ENCODE data around the gene LHX4.

LHX4 gene

GRCh38 chr1:180257486-180257885 lies 27.4 kb downstream of the LHX4 start:
- DNase-seq (ENCODE audit: low spot score): no peak

- DNase-seq (ENCODE audit: low spot score): no peak
Observed at GRCh38 chr1:180258290-180258689, 28.2 kb downstream of the LHX4 start.

- DNase-seq (ENCODE audit: low spot score): no peak
Observed at GRCh38 chr1:180258935-180259334, 28.9 kb downstream of the LHX4 start.

GRCh38 chr1:180259431-180260338 lies 29.6 kb downstream of the LHX4 start:
- no peak for DNase-seq (ENCODE audit: low spot score)

GRCh38 chr1:180260541-180260940 lies 30.5 kb downstream of the LHX4 start:
- DNase-seq (ENCODE audit: low spot score): no peak

- DNase-seq (ENCODE audit: low spot score): no peak
Observed at GRCh38 chr1:180261030-180261429, 31.0 kb downstream of the LHX4 start.

- DNase-seq (ENCODE audit: low spot score): no peak
Observed at GRCh38 chr1:180261524-180262155, 31.6 kb downstream of the LHX4 start.

GRCh38 chr1:180262628-180263488 lies 32.8 kb downstream of the LHX4 start:
- no peak for DNase-seq (ENCODE audit: low spot score)

- DNase-seq (ENCODE audit: low spot score): no peak
Observed at GRCh38 chr1:180264595-180264994, 34.5 kb downstream of the LHX4 start.

GRCh38 chr1:180265201-180265600 lies 35.1 kb downstream of the LHX4 start:
- no peak for DNase-seq (ENCODE audit: low spot score)

GRCh38 chr1:180265871-180266270 lies 35.8 kb downstream of the LHX4 start:
- DNase-seq (ENCODE audit: low spot score): no peak

- DNase-seq (ENCODE audit: low spot score): no peak
Observed at GRCh38 chr1:180266275-180267210, 36.5 kb downstream of the LHX4 start.

GRCh38 chr1:180267211-180267561 lies 37.1 kb downstream of the LHX4 start:
- DNase-seq (ENCODE audit: low spot score): no peak

GRCh38 chr1:180267761-180268555 lies 37.9 kb downstream of the LHX4 start:
- no peak for DNase-seq (ENCODE audit: low spot score)

- no peak for DNase-seq (ENCODE audit: low spot score)
Observed at GRCh38 chr1:180268556-180269075, 38.6 kb downstream of the LHX4 start.

GRCh38 chr1:180269645-180270529 lies 39.8 kb downstream of the LHX4 start:
- no peak for DNase-seq (ENCODE audit: low spot score)

GRCh38 chr1:180270530-180271271 lies 40.6 kb downstream of the LHX4 start:
- DNase-seq (ENCODE audit: low spot score): no peak
